Measurements from ENCODE around the gene CD47.

DNA sequence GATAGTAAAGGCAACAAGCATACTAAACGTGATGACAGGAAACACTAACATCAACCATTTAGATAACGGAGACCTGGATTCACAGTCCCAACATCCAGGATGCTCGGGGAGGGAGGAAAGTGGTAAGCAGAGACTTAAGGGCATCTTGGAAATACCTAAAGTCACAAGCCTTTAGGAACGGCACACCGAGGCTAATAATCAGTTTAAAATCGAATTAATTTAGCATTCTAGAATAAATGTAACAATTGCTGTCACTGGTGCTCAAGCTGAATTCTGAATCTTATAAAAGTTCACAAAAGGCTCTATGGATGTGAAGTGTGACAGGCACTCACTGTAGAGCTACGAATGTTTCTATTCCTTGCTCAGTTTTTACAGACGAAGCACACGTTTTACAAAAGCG is 1.3 kb downstream of the CD47 start:
- no peak for TF ChIP-seq MEF2A (IDR thresholded peaks at IDR 0.05; ENCODE audit: borderline replicate concordance, low read depth)
- TF ChIP-seq, protein P1, sequence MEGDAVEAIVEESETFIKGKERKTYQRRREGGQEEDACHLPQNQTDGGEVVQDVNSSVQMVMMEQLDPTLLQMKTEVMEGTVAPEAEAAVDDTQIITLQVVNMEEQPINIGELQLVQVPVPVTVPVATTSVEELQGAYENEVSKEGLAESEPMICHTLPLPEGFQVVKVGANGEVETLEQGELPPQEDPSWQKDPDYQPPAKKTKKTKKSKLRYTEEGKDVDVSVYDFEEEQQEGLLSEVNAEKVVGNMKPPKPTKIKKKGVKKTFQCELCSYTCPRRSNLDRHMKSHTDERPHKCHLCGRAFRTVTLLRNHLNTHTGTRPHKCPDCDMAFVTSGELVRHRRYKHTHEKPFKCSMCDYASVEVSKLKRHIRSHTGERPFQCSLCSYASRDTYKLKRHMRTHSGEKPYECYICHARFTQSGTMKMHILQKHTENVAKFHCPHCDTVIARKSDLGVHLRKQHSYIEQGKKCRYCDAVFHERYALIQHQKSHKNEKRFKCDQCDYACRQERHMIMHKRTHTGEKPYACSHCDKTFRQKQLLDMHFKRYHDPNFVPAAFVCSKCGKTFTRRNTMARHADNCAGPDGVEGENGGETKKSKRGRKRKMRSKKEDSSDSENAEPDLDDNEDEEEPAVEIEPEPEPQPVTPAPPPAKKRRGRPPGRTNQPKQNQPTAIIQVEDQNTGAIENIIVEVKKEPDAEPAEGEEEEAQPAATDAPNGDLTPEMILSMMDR (IDR thresholded peaks at IDR 0.05), result no peak
- TF ChIP-seq YY1 (IDR thresholded peaks at IDR 0.05; ENCODE audit: low read depth), result no peak
- TF ChIP-seq EZH2phosphoT487 (IDR thresholded peaks at IDR 0.05; ENCODE audit: borderline replicate concordance, low read depth), result no peak
- TF ChIP-seq, protein P2, sequence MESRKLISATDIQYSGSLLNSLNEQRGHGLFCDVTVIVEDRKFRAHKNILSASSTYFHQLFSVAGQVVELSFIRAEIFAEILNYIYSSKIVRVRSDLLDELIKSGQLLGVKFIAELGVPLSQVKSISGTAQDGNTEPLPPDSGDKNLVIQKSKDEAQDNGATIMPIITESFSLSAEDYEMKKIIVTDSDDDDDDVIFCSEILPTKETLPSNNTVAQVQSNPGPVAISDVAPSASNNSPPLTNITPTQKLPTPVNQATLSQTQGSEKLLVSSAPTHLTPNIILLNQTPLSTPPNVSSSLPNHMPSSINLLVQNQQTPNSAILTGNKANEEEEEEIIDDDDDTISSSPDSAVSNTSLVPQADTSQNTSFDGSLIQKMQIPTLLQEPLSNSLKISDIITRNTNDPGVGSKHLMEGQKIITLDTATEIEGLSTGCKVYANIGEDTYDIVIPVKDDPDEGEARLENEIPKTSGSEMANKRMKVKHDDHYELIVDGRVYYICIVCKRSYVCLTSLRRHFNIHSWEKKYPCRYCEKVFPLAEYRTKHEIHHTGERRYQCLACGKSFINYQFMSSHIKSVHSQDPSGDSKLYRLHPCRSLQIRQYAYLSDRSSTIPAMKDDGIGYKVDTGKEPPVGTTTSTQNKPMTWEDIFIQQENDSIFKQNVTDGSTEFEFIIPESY (IDR thresholded peaks at IDR 0.05; ENCODE audit: borderline replicate concordance, low read depth), result no peak
- TF ChIP-seq SIN3A (IDR thresholded peaks at IDR 0.05; ENCODE audit: borderline replicate concordance, low read depth, low read length), result no peak
- TF ChIP-seq RAD21 (IDR thresholded peaks at IDR 0.05; ENCODE audit: low read length), result no peak
- TF ChIP-seq EP300 (IDR thresholded peaks at IDR 0.05; ENCODE audit: borderline replicate concordance in 1 of 2, low read depth in 1 of 2, low read length in 1 of 2), result no peak
- TF ChIP-seq FOXM1 (IDR thresholded peaks at IDR 0.05; ENCODE audit: low read depth), result no peak
- TF ChIP-seq, protein P3, sequence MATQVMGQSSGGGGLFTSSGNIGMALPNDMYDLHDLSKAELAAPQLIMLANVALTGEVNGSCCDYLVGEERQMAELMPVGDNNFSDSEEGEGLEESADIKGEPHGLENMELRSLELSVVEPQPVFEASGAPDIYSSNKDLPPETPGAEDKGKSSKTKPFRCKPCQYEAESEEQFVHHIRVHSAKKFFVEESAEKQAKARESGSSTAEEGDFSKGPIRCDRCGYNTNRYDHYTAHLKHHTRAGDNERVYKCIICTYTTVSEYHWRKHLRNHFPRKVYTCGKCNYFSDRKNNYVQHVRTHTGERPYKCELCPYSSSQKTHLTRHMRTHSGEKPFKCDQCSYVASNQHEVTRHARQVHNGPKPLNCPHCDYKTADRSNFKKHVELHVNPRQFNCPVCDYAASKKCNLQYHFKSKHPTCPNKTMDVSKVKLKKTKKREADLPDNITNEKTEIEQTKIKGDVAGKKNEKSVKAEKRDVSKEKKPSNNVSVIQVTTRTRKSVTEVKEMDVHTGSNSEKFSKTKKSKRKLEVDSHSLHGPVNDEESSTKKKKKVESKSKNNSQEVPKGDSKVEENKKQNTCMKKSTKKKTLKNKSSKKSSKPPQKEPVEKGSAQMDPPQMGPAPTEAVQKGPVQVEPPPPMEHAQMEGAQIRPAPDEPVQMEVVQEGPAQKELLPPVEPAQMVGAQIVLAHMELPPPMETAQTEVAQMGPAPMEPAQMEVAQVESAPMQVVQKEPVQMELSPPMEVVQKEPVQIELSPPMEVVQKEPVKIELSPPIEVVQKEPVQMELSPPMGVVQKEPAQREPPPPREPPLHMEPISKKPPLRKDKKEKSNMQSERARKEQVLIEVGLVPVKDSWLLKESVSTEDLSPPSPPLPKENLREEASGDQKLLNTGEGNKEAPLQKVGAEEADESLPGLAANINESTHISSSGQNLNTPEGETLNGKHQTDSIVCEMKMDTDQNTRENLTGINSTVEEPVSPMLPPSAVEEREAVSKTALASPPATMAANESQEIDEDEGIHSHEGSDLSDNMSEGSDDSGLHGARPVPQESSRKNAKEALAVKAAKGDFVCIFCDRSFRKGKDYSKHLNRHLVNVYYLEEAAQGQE (IDR thresholded peaks at IDR 0.05; ENCODE audit: low read depth, low read length), result no peak

Data from SK-N-SH (cell line).